ENCODE data around the gene ZNF446. TPM values are rescaled to one million over a fixed set of nuclear protein-coding genes. Genes with fewer than 3 reads are reported as not detected.

Gene ZNF446
- total and polyA plus RNA-seq, 9 of the 15 experiments (the other 6 are each of a cell fraction or from before 2014, with no cell fraction given) = 0.07 to 4.8 (median 1.2) TPM

- 0 out of 2 replicates have a peak, but pooled peaks have one; percentile 11 for TF ChIP-seq MTA2 (IDR thresholded peaks at IDR 0.05; ENCODE audit: low read depth)
- TF ChIP-seq ZNF583 (CRISPR knock-in tag; IDR thresholded peaks at IDR 0.05) = peak; percentile 79; the same call in 1 of the 2 replicates
- no peak for TF ChIP-seq ID3 (CRISPR knock-in tag; IDR thresholded peaks at IDR 0.05)
- peak; percentile 82 for TF ChIP-seq ID3 (tag; IDR thresholded peaks at IDR 0.05)
- TF ChIP-seq BRD9 (IDR thresholded peaks at IDR 0.05; ENCODE audit: low read depth, partially characterized antibody) = peak; percentile 63
- TF ChIP-seq, protein P1, sequence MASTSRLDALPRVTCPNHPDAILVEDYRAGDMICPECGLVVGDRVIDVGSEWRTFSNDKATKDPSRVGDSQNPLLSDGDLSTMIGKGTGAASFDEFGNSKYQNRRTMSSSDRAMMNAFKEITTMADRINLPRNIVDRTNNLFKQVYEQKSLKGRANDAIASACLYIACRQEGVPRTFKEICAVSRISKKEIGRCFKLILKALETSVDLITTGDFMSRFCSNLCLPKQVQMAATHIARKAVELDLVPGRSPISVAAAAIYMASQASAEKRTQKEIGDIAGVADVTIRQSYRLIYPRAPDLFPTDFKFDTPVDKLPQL (IDR thresholded peaks at IDR 0.05; ENCODE audit: extremely low read depth, insufficient read length) = no peak
- TF ChIP-seq ZEB2 (IDR thresholded peaks at IDR 0.05) = peak; percentile 99
- TF ChIP-seq ARID4B (CRISPR knock-in tag; IDR thresholded peaks at IDR 0.05) = peak; percentile 97
- 0 out of 2 replicates have a peak, but pooled peaks have one; percentile 7 for TF ChIP-seq SMARCA4 (IDR thresholded peaks at IDR 0.05)
- TF ChIP-seq HDAC6 (IDR thresholded peaks at IDR 0.05; ENCODE audit: low read depth, low read length) = no peak
- peak; percentile 36 to 100; a peak in 3 of 4 replicates for TF ChIP-seq TRIM24 (IDR thresholded peaks at IDR 0.05)
- no peak for TF ChIP-seq GABPB2 (CRISPR knock-in tag; conservative IDR thresholded peaks at IDR 0.05)
- TF ChIP-seq NFIC (IDR thresholded peaks at IDR 0.05) = peak; percentile 73
- no peak for TF ChIP-seq U2AF2 (optimal IDR thresholded peaks at IDR 0.05; ENCODE audit: low read depth, low read length)
- TF ChIP-seq, protein P2, sequence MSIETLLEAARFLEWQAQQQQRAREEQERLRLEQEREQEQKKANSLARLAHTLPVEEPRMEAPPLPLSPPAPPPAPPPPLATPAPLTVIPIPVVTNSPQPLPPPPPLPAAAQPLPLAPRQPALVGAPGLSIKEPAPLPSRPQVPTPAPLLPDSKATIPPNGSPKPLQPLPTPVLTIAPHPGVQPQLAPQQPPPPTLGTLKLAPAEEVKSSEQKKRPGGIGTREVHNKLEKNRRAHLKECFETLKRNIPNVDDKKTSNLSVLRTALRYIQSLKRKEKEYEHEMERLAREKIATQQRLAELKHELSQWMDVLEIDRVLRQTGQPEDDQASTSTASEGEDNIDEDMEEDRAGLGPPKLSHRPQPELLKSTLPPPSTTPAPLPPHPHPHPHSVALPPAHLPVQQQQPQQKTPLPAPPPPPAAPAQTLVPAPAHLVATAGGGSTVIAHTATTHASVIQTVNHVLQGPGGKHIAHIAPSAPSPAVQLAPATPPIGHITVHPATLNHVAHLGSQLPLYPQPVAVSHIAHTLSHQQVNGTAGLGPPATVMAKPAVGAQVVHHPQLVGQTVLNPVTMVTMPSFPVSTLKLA (conservative IDR thresholded peaks at IDR 0.05) = peak; percentile 88 to 92
- TF ChIP-seq, protein P3, sequence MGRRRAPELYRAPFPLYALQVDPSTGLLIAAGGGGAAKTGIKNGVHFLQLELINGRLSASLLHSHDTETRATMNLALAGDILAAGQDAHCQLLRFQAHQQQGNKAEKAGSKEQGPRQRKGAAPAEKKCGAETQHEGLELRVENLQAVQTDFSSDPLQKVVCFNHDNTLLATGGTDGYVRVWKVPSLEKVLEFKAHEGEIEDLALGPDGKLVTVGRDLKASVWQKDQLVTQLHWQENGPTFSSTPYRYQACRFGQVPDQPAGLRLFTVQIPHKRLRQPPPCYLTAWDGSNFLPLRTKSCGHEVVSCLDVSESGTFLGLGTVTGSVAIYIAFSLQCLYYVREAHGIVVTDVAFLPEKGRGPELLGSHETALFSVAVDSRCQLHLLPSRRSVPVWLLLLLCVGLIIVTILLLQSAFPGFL (CRISPR knock-in tag; IDR thresholded peaks at IDR 0.05) = no peak
These were observed 43.5 kb downstream of the ZNF446 start, which contains the start of gene ZBTB45 (continued) for GRCh38 chr19:58519355-58520256.
